NOMO-1 treated with DMSO at 0.1 percent for 48 hours (cell line): ENCODE measurements around the gene INAFM2.

Experiments used
- DNase-seq: peaks from one replicate; lab custom pipeline; 2025; ENCODE audit not compliant: unreplicated experiment; lab: John Stamatoyannopoulos, UW

Gene INAFM2

GRCh38 chr15:40287505-40287904 lies 36.0 kb upstream of the INAFM2 start:
- DNase-seq, result no peak

DNA sequence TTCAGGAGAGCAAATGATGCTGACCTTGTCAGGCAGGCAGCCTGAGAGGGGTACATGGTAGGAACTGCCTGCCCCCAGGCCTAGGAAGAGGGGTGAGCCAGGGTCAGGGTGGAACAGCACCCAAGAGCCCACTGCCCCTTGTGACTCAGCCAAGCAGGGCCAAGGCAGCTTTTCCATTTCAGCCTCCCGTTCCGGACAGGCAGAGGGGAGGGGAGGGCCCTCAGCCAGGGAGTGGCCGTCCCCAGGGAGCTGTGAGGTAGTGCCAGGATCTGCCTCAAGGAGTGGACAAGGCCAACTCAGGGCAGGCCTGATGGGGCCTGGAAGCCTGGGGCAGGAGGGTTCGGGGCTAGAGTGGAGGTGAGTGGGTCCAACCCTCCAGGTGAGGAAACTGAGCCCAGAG lies 35.5 kb upstream of the INAFM2 start:
- DNase-seq, result no peak

GRCh38 chr15:40289140-40289775 lies 34.2 kb upstream of the INAFM2 start:
- DNase-seq, result no peak

GRCh38 chr15:40290545-40290917 lies 33.0 kb upstream of the INAFM2 start:
- DNase-seq, result no peak

GRCh38 chr15:40290918-40291574 lies 32.4 kb upstream of the INAFM2 start:
- no peak for DNase-seq

GRCh38 chr15:40292246-40292645 lies 31.2 kb upstream of the INAFM2 start:
- no peak for DNase-seq

DNA sequence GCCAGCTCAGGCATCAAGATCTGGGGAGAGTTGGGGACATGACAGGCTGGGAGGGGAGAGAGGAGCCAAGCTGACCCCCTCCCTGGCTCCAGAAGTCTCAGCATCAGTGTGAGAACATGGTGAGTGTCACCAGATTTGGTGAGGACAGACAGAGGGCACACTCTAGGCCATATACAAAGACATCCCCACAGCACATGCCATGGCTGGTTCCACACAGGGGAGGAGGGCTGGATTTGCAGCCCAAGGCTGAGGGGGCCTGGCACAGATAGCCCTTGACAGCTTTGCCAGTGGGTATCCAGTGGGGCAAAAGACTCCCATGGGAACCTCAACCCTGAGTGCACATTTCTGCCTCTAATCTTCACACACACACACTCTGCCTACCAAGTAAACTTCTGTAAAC lies 30.5 kb upstream of the INAFM2 start:
- no peak for DNase-seq

GRCh38 chr15:40293905-40294895 lies 29.3 kb upstream of the INAFM2 start:
- DNase-seq, result no peak

GRCh38 chr15:40295297-40295696 lies 28.2 kb upstream of the INAFM2 start:
- no peak for DNase-seq

DNA sequence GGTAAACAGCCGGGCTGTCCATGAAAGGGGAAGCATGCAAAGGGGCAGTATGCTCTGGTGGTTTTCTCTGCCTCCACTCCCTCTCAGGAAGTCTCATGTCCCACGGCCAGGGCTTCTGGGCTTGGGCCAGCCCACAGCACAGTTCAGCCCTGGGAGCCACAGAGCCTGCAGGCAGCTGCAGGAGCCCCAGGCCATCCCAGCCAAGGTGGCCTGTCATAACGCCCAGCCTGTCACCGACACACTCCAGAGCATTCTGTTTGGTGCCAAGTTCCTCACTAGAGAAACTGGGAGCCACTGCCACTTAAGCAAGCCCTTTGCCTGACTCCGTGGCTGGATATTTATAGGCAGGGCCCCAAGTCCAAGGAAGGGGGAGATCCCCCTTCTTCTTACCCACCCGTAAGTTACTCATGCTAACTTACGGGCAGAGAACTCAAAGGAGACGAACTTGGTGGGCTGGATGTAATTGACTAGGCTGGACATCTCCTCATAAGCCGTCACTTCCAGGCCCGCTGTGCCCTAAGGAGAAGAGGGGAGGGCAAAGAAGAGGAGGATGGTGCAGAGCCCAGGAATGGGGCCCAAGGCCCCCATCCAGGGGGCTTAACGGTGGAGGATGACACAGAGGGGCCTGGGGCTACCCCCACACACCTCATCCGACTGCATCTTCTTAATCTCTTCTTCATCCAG lies 27.5 kb upstream of the INAFM2 start:
- DNase-seq, result no peak

GRCh38 chr15:40296561-40297230 lies 26.8 kb upstream of the INAFM2 start:
- DNase-seq, result no peak

DNA sequence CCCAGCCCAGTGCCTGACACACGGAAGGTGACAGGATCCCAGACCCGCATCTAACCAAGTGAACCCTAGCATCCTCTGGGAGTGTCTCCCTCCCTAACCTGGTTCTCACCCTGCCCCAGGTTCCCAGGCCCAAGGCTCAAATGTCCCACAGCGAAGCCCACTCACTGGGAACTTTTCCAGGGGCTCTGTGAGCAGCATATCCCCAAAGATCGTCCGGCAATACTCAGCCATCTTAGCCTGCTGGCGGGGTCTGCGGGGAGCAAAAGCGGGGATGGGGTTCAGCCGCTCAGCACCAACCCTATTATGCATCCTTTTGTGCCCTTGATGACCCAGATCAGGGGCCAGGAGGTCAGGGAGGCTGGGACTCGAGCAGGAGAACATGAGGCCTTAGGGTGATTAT lies 26.1 kb upstream of the INAFM2 start:
- DNase-seq, result no peak

GRCh38 chr15:40298216-40298935 lies 25.1 kb upstream of the INAFM2 start:
- DNase-seq, result no peak

- no peak for DNase-seq
These were observed 23.1 kb upstream of the INAFM2 start for GRCh38 chr15:40300367-40300766.

GRCh38 chr15:40300771-40301170 lies 22.7 kb upstream of the INAFM2 start:
- DNase-seq, result no peak

DNA sequence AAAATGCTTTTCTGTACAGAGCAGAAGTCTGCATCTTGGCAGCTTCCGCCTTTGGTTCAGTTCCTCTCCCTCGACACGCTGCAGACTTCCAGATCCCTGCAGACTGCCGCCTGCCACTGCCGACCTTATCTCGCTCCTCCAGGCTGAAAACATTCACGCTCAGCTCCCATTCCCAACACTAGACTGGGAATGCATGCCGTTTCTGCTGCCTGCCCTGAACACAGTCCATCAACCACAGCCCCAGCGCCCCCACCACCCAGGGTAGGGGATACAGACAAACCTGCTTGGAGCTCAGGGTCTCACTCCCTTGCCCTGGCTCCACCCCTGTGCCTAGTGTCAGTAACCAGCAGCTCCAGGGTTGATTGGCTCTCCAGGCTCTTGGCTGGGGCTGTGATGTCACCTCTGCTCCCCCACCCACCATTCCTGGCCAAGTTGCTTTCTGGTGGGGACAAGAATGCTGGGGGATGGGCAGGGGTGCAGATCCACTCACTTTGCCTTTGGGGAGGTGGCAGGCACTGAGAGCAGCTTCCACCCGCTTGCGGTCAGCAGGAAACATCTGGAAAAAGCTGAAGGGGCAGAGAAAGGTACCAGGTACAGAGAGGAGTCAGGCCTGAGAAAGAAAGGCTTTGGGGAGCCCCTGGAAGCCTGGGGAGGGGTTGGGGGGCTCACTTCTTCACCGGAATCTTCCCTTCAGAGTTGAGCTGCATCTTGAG lies 21.9 kb upstream of the INAFM2 start:
- no peak for DNase-seq

DNA sequence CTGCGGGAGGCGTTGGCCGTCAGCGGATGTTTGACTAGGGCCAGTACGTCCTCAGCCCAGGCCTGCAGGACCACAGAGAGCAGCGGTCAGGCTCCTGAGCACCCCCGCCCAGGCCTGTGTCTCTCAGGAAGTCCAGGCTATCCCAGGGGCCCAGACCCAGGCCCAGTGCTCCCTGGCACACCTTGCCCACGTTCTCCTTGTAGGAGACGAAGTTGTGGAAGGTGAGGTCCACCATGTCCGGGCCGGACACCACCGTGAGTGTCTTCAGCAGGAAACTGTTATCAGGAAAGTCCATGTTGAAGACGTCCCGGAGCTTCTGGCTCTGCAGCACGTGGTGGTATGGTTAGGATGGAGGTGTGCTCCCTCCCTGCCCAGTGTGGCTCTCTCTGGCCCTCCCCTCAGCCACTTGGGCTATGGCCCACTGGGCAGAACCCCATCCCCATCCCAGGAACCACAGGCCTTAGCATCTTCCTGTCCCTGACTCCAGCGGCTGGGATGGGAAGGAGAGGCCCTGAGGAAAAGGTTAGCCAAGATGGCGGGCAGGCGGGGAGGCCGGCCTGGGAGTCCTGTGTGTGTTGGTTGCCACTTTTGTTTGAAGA lies 21.1 kb upstream of the INAFM2 start:
- DNase-seq, result no peak

DNA sequence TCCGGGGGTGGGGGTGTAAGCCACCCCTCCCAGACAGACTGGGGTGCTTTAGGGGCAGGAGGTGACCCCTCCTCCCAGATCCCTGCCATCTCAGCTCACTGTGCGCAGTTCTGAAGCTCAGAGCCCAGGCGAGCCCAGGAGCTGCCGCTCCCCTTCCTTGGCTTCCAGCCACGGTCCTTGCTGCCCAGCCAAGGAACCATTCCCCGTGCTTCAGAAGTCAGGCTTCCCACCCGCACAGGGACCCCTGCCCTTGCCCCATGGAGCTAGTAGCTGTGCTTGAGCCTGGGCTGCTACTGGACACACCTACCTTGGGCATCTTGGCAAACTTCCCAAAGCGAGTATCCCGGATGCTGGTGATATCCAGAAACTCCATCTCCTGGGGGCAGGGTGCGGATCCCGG lies 20.5 kb upstream of the INAFM2 start:
- no peak for DNase-seq

- DNase-seq, result no peak
These were observed 19.9 kb upstream of the INAFM2 start for GRCh38 chr15:40303576-40303975.
